Activated B cell treated with CpG ODN at 0.5 μM for 24 hours (primary cell): ENCODE results near the gene NFIA. TPM values are rescaled to one million over a fixed set of nuclear protein-coding genes. Genes with fewer than 3 reads are reported as not detected.

Experiments used
- ATAC-seq: fragments of 200-7000 bp; cut with Tn5 transposase; one replicate; pipeline ENCODE4 v1.10.0; 2021; ENCODE audit warnings: low read depth, mild to moderate bottlenecking, moderate library complexity
- CTCF ChIA-PET: fragments of 350-600 bp; sonication (Branson Sonifier 250); formaldehyde crosslinking; loops from one replicate; lab custom pipeline; 2021; ENCODE audit warnings: antibody characterized with exemption; lab: Charles Lee
- POLR2A ChIA-PET: fragments of 350-600 bp; sonication (Branson Sonifier 250); formaldehyde crosslinking; loops from one replicate; lab custom pipeline; 2021; ENCODE audit warnings: antibody characterized with exemption; lab: Charles Lee
- DNase-seq: peaks from one replicate; pipeline ENCODE4 v3.0.0; 2022
- H3K27ac Mint-ChIP-seq: one replicate; pipeline ENCODE4 v1.8.0; 2020; ENCODE audit warnings: mixed read lengths
- H3K27me3 Mint-ChIP-seq: one replicate; pipeline ENCODE4 v1.8.0; 2021; ENCODE audit warnings: mixed read lengths
- H3K36me3 Mint-ChIP-seq: one replicate; pipeline ENCODE4 v1.8.0; 2021; ENCODE audit warnings: low read depth, mixed read lengths
- H3K4me1 Mint-ChIP-seq: one replicate; pipeline ENCODE4 v1.8.0; 2021; ENCODE audit warnings: mixed read lengths
- H3K4me3 Mint-ChIP-seq: one replicate; pipeline ENCODE4 v1.8.0; 2020; ENCODE audit warnings: mild to moderate bottlenecking, mixed read lengths
- H3K9me3 Mint-ChIP-seq: one replicate; pipeline ENCODE4 v1.8.0; 2020; ENCODE audit warnings: mixed read lengths
- intact Hi-C: fragments of 100-400 bp; cut with micrococcal nuclease; formaldehyde crosslinking; loops from one replicate; pipeline ENCODE4 v1.15.1; 2024
- total RNA-seq: library from RNA; stranded (reverse); gene quantifications from 2 replicates; pipeline ENCODE4 v1.2.3, GENCODE V29; 2022
- TF ChIP-seq, protein P1 (sequence below): fragments of 200-600 bp; IDR thresholded peaks from one replicate; pipeline ENCODE4 v1.8.0; 2022; ENCODE audit warnings: antibody characterized with exemption, mild to moderate bottlenecking

The NFIA gene
- total RNA-seq, 1 donor from 2014 or later = 0.13 TPM

DNA sequence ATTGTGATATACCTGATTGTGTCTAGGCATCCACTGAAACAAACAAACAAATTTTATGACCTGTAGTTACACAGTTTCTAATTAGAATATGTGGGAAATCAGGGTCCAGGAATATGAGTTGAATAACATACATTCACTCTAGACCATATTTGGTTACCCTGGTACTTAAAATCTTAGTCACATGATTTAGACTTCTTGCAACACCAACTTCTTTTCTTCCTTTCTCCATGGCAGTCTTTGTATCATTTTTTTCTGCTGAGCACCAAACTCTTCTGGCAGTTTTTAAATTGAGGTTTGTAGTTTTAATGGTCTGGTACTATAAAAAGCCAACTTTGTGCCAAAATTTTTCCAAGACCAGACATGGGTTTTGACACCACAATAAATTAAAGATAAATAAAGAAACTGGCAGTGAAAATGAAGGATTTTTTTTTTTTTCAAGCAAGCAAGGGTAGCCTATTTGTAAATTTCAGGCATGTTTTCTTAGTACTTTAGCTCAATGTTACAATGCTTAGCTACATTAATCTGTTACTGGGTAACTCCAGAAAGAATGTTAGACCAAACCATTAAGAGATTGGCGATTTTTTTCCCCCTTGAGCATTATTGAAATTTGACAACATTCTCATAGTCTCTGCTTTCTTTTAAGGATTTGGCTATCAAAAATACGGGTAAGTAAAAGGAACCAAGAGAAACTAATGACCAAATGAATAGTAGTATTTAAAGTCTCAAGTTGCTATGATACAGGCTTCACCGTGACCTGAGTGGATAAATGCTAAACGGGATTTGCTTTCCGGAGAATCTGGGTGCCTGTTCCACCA lies 108.5 kb downstream of the NFIA start:
- ATAC-seq (no peak), DNase-seq (no peak)
- ChIA-PET CTCF (no interaction called here), POLR2A (no interaction called here)
- intact Hi-C loops = no loop called here
- no peaks in the 10 kb centered on the region for H3K36me3 Mint-ChIP-seq
- TF ChIP-seq, protein P1, sequence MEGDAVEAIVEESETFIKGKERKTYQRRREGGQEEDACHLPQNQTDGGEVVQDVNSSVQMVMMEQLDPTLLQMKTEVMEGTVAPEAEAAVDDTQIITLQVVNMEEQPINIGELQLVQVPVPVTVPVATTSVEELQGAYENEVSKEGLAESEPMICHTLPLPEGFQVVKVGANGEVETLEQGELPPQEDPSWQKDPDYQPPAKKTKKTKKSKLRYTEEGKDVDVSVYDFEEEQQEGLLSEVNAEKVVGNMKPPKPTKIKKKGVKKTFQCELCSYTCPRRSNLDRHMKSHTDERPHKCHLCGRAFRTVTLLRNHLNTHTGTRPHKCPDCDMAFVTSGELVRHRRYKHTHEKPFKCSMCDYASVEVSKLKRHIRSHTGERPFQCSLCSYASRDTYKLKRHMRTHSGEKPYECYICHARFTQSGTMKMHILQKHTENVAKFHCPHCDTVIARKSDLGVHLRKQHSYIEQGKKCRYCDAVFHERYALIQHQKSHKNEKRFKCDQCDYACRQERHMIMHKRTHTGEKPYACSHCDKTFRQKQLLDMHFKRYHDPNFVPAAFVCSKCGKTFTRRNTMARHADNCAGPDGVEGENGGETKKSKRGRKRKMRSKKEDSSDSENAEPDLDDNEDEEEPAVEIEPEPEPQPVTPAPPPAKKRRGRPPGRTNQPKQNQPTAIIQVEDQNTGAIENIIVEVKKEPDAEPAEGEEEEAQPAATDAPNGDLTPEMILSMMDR = no peak
- no peak overlapping the region for H3K27ac Mint-ChIP-seq
- H3K4me3 Mint-ChIP-seq = no peak overlapping the region
- peaks cover 6% of the 10 kb centered on the region for H3K27me3 Mint-ChIP-seq
- H3K9me3 Mint-ChIP-seq = no peaks in the 10 kb centered on the region
- H3K4me1 Mint-ChIP-seq = no peaks in the 10 kb centered on the region

DNA sequence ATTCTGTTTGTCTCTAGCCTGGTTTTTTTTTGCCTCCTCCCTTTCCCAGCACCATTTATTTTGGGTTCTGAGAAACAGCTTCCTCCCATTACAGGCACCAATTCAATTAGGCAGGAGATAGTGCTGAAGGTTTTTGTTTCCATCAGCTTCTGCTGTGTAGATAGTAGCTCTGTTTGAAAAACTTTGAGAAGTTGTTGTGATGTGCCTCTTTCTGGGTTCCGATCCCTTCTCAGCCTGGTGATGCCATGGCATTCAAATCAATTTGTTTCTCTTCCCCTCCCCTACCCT lies 109.0 kb downstream of the NFIA start:
- Mint-ChIP-seq H3K27ac (no peak overlapping the region), H3K4me1 (no peaks in the 10 kb centered on the region), H3K4me3 (no peak overlapping the region), H3K36me3 (no peaks in the 10 kb centered on the region), H3K27me3 (peaks cover 6% of the 10 kb centered on the region), H3K9me3 (no peaks in the 10 kb centered on the region)
- POLR2A ChIA-PET = no interaction called here
- intact Hi-C loops = no loop called here
- TF ChIP-seq, protein P1 = no peak
- ATAC-seq (no peak), DNase-seq (no peak)
- CTCF ChIA-PET = no interaction called here

DNA sequence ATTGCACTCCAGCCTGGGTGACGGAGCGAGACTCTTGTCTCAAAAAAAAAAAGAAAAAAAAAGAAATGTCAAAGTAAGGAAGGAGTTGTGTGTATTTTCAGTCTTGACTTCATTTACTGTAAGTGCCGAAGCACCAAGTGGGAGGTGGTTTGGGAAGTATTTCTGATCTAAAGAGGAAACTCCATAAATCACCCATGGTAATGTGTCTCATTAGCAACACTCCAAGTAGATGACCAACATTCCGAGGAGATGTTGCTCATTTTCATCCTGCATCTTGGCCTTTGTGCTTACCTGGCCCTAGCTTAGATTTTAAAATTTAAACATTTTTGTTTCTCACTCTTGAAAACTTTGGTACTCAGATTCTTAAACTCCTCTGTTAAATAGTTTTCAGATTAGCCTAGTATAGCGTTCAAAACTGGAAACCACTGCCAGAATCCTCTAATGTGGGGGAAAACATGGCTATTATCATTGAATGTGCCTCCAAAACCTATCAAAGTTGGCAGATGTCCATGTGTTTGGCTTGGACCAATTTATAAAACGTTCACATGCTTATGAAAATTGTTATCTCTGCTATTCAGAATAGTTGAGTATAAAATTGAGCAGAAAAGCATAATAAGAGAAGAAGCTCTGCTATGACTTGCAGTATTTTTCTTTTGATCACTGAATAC lies 110.4 kb downstream of the NFIA start:
- no peak overlapping the region for H3K4me3 Mint-ChIP-seq
- ChIA-PET CTCF (no interaction called here), POLR2A (no interaction called here)
- ATAC-seq (no peak), DNase-seq (no peak)
- no peaks in the 10 kb centered on the region for H3K9me3 Mint-ChIP-seq
- TF ChIP-seq, protein P1 = no peak
- H3K4me1 Mint-ChIP-seq = no peaks in the 10 kb centered on the region
- intact Hi-C loops = no loop called here
- peaks cover 6% of the 10 kb centered on the region for H3K27me3 Mint-ChIP-seq
- no peak overlapping the region for H3K27ac Mint-ChIP-seq
- no peaks in the 10 kb centered on the region for H3K36me3 Mint-ChIP-seq

DNA sequence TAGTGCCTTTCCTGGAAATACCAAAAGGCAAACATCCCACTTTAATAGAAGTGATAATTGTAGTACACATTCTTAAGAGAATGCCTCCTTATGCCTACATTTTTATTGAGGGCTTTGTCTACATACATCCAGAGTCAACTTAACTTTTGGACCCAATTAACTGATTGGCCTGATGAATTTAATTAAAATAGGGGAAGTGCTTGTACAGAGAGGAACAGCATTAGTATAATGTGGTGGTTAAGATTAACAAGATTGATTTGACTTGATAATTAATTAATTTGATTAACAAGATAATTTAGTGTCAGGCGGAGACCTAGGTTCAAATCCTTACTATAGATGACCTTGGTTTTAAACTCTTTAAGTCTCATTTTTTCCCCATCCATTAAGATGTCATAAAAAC lies 111.4 kb downstream of the NFIA start:
- DNase-seq (no peak), ATAC-seq (no peak)
- intact Hi-C loops = no loop called here
- Mint-ChIP-seq H3K36me3 (no peaks in the 10 kb centered on the region), H3K9me3 (no peaks in the 10 kb centered on the region), H3K4me1 (no peaks in the 10 kb centered on the region), H3K27ac (no peak overlapping the region), H3K4me3 (no peak overlapping the region), H3K27me3 (peaks cover 6% of the 10 kb centered on the region)
- CTCF ChIA-PET = no interaction called here
- TF ChIP-seq, protein P1 = no peak
- POLR2A ChIA-PET = no interaction called here

DNA sequence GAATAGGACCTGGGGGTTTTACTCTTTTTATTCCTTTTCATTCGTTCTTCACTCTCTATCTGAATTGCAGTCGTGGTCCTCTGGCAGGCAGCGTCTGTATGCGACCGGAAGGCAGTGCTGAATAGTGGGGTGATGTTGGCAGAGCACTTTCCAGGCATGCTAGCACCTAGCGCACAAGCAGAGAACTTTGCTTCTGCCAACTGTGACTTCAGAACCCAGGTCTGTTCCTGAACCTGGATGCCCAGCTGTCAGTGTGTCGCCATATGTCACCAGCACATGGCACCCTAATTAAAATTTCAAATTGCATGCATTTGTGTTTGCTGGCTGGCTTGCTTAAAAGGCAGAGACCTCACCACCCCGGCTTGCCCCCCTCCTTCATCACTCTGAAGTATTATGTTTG lies 116.2 kb downstream of the NFIA start:
- no peaks in the 10 kb centered on the region for H3K36me3 Mint-ChIP-seq
- CTCF ChIA-PET = no interaction called here
- POLR2A ChIA-PET = no interaction called here
- no peak for ATAC-seq
- H3K9me3 Mint-ChIP-seq = no peaks in the 10 kb centered on the region
- H3K4me3 Mint-ChIP-seq = no peak overlapping the region
- no peaks in the 10 kb centered on the region for H3K4me1 Mint-ChIP-seq
- TF ChIP-seq, protein P1 = no peak
- no peaks in the 10 kb centered on the region for H3K27me3 Mint-ChIP-seq
- H3K27ac Mint-ChIP-seq = no peak overlapping the region
- intact Hi-C loops = no loop called here
- DNase-seq = no peak
